Body of pancreas (tissue), 4 donors: ENCODE results near the gene DAZAP1.

ENCODE experiments used
- CTCF ChIP-seq, 7 experiments: fragments of 450-650 bp in 4 of 7; fragments of 200-600 bp in 3 of 7; sonication (generic) in 3 of 7; IDR thresholded peaks; one replicate each; pipeline ENCODE4 v1.5.1; 2016 to 2019; ENCODE audit warnings: antibody characterized with exemption in 7 of 7
- POLR2A ChIP-seq, 3 donors: fragments of 450-650 bp; IDR thresholded peaks; one replicate each; pipeline ENCODE4 v1.6.1; 2016; ENCODE audit warnings: antibody characterized with exemption in 3 of 3, mild to moderate bottlenecking in 2 of 3

GRCh38 chr19:1383017-1383311, 24.4 kb upstream of the DAZAP1 start:
- TF ChIP-seq CTCF (IDR thresholded peaks at IDR 0.05) (no peak), POLR2A (IDR thresholded peaks at IDR 0.05) (no peak)
